Tibial artery (tissue), 4 donors: Measurements from ENCODE around the gene CC2D2A.

Source experiments
- DNase-seq, 2 donors: peaks; one replicate each; pipeline ENCODE4 v3.0.0-alpha.2; 2019
- H3K27ac ChIP-seq, 2 donors: fragments of 200-600 bp; sonication (generic) in 1 of 2; 1 replicate in 1 of 2; 2 replicates in 1 of 2; pipeline ENCODE4 v1.5.1; 2018 to 2019; ENCODE audit warnings: mild to moderate bottlenecking in 1 of 2
- H3K27me3 ChIP-seq, 2 donors: fragments of 200-600 bp; sonication (generic) in 1 of 2; one replicate each; pipeline versions ENCODE4 v1.5.1 to v1.6.0; 2016 to 2019
- H3K36me3 ChIP-seq, 3 donors: fragments of 200-600 bp; sonication (generic) in 2 of 3; one replicate each; pipeline ENCODE4 v1.5.1; 2016 to 2019; ENCODE audit warnings: mild to moderate bottlenecking in 2 of 3
- H3K4me1 ChIP-seq, 4 donors: fragments of 200-600 bp; sonication (generic) in 2 of 4; 1 replicate in 3 of 4; 2 replicates in 1 of 4; pipeline ENCODE4 v1.5.1; 2016 to 2019
- H3K4me3 ChIP-seq, 2 donors: fragments of 200-600 bp; sonication (generic) in 1 of 2; 1 replicate in 1 of 2; 2 replicates in 1 of 2; pipeline ENCODE4 v1.5.1; 2018 to 2019; ENCODE audit warnings: mild to moderate bottlenecking in 2 of 2
- H3K9me3 ChIP-seq, 3 donors: fragments of 200-600 bp; sonication (generic) in 1 of 3; one replicate each; pipeline ENCODE4 v1.5.1; 2016 to 2019
- intact Hi-C: fragments of 100-400 bp; cut with DNase I; formaldehyde crosslinking; loops from one replicate; pipeline ENCODE4 v1.15.0; 2023; ENCODE audit warnings: low total_unique reads
- TF ChIP-seq, protein P1 (sequence below), 2 experiments: fragments of 200-600 bp in 1 of 2; fragments of 450-650 bp in 1 of 2; IDR thresholded peaks; one replicate each; pipeline ENCODE4 v1.5.1; 2017 to 2019; ENCODE audit warnings: antibody characterized with exemption in 2 of 2, mild to moderate bottlenecking in 1 of 2, moderate library complexity in 1 of 2

Gene CC2D2A

DNA sequence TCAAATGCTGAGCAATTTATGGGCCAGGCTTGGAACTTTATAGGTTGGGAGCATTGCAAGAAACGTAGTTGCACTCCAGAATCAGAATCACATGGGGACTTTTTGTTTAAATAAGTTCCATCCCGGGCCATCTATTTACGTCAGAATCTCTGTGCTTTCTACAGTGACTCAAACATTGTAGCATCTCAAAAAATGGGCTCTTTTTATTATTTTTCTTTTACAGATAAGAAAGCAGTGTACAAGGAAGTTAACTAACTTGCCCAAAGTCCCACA is 10.2 kb downstream of the CC2D2A start:
- peak overlapping the region; percentile 55 to 56 for H3K4me3 ChIP-seq

DNA sequence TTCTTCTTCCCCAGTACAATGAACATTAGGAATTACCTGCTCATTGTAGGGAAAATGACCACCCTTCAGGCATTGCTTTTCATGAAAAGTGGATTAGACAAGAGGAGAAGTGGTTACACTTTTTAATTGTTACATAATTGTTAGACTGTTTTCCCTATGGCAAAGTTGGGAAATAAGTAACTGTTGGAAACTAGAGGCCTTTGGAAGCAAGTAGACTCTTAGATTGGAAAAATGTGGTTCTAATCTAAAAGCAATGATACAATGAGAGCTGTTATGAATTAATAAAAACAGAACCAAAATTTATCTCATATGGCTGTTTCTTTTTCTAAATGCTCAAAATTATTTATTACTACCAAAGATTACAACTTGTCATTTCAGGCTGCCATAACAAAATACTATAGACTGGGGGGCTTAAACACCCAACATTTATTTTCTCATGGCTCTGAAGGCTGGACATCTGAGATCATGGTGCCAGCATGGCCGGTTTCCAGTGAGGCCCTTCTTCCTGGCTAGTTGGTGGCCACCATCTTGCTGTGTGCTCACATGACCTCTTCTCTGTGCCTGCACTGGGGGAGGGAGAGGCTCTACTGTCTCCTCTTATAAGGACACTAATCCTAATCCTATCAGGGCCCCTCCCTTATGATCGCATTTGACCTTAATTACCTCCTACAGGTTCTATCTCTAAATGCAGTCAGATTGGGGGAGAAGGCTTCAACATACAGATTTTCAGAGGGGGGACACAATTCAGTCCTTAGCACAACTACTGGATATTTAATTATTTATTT is 12.5 kb downstream of the CC2D2A start:
- TF ChIP-seq, protein P1, sequence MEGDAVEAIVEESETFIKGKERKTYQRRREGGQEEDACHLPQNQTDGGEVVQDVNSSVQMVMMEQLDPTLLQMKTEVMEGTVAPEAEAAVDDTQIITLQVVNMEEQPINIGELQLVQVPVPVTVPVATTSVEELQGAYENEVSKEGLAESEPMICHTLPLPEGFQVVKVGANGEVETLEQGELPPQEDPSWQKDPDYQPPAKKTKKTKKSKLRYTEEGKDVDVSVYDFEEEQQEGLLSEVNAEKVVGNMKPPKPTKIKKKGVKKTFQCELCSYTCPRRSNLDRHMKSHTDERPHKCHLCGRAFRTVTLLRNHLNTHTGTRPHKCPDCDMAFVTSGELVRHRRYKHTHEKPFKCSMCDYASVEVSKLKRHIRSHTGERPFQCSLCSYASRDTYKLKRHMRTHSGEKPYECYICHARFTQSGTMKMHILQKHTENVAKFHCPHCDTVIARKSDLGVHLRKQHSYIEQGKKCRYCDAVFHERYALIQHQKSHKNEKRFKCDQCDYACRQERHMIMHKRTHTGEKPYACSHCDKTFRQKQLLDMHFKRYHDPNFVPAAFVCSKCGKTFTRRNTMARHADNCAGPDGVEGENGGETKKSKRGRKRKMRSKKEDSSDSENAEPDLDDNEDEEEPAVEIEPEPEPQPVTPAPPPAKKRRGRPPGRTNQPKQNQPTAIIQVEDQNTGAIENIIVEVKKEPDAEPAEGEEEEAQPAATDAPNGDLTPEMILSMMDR (IDR thresholded peaks at IDR 0.05): no peak
- H3K9me3 ChIP-seq: peaks cover 0 to 18% (median 0%) of the 10 kb centered on the region in 3 donors
- peaks cover 19 to 23% (median 20%) of the 10 kb centered on the region in 3 donors for H3K36me3 ChIP-seq
- no peaks in the 10 kb centered on the region for H3K27me3 ChIP-seq
- no peak overlapping the region for H3K27ac ChIP-seq
- no peak for DNase-seq
- intact Hi-C loops: no loop called here
- no peak overlapping the region for H3K4me3 ChIP-seq
- H3K4me1 ChIP-seq: peaks cover 0 to 25% (median 15%) of the 10 kb centered on the region in 4 donors

More for the DNA sequence above, 10.2 kb downstream of the CC2D2A start:
- DNase-seq: no peak
- intact Hi-C loops: loop anchor here (2.0 to 5.0 kb wide), 2 partner anchors 175 to 477 kb away; partner anchors contain the start of gene FBXL5
- Histone ChIP-seq H3K9me3 (no peaks in the 10 kb centered on the region), H3K36me3 (peaks cover 15 to 23% (median 18%) of the 10 kb centered on the region in 3 donors), H3K4me1 (peaks cover 0 to 25% (median 15%) of the 10 kb centered on the region in 4 donors), H3K27ac (peak overlapping the region; percentile 75 to 79), H3K27me3 (no peaks in the 10 kb centered on the region)
- TF ChIP-seq, protein P1 (IDR thresholded peaks at IDR 0.05): no peak

DNA sequence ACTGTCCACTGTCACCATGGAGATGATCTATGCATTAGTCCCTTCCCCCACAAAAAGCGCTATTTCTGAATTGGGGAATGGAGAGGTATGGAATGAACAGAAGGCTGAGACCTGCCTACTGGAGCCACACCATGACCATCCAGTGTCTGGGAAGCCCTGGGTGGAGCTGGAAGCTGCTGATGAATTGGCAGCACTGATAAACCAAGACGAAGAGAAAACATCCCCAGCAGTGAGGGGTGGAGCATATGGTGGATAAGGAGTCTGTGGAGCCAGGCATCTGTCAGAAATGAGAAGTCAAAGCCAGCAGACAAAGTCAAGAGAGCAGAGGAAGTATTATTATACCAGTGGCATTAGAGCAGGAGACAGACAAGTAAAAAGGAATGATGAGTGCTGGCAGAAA is 13.2 kb downstream of the CC2D2A start:
- TF ChIP-seq, protein P1 (IDR thresholded peaks at IDR 0.05): no peak
- intact Hi-C loops: no loop called here
- no peaks in the 10 kb centered on the region for H3K27me3 ChIP-seq
- H3K4me1 ChIP-seq: peaks cover 0 to 25% (median 15%) of the 10 kb centered on the region in 4 donors
- DNase-seq: no peak
- H3K9me3 ChIP-seq: peaks cover 0 to 23% (median 0%) of the 10 kb centered on the region in 3 donors
- H3K36me3 ChIP-seq: peaks cover 20 to 25% (median 23%) of the 10 kb centered on the region in 3 donors
- no peak overlapping the region for H3K4me3 ChIP-seq
- H3K27ac ChIP-seq: no peak overlapping the region

DNA sequence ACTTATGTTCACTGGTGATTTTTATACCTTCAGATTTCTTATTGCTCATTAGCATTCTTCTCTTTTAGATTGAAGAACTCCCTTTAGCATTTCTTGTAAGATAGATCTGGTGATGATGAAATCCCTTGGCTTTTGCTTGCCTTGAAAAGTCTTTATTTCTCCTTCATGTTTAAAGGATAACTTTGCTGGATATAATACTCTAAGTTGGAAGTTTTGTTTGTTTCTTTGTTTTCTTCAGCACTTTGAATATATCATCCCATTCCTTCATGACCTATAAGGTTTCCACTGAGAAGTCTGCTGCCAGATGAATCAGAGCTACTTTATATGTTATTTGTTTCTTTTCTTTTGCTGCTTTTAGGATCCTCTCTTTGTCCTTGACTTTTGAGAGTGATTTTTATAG is 18.5 kb downstream of the CC2D2A start:
- TF ChIP-seq, protein P1 (IDR thresholded peaks at IDR 0.05): no peak
- no peak overlapping the region for H3K27ac ChIP-seq

DNA sequence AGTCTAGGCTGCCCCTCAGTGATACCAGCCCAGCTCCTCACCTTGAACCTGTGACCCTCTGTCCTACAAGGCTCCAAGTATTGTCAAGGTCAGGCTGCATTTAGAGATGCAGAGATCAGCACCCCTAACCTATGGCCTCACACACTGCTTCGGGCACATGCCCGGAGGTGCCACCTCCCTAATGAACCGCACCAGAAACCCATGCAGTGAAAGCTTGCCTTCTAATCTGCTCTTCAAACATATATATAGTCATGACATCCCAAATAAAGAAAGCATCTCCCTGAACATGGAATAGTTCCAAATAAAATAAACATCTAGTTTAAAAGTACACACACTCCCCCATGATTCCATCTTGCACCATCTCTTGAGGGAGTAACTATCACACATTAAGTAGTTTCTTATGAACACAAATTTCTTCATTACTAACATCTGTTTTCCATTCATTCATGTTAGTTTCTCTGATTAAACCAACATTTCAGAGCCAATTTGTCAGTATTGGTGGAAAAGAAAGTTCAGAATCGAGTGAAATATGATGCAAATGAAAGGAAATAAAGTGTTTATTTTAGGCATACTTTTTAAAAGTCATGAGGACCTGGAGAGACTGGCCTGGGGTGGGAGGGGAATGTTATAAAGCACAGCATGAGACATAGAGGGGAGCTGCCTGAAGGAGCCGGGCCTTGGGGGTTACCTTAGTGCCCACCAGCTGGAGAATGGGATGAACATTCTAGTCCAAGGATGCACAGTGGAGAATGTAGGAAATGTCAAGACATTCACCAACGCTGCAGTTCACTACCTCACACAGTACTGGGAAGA is 19.2 kb downstream of the CC2D2A start:
- H3K4me1 ChIP-seq: peaks cover 0 to 7% (median 2%) of the 10 kb centered on the region in 4 donors
- intact Hi-C loops: no loop called here
- peaks cover 18 to 31% (median 24%) of the 10 kb centered on the region in 3 donors for H3K36me3 ChIP-seq

More for the DNA sequence above, 18.5 kb downstream of the CC2D2A start:
- peaks cover 18 to 31% (median 25%) of the 10 kb centered on the region in 3 donors for H3K36me3 ChIP-seq
- H3K9me3 ChIP-seq: peaks cover 0 to 32% (median 0%) of the 10 kb centered on the region in 3 donors
- no peak for DNase-seq
- intact Hi-C loops: no loop called here
- no peak overlapping the region for H3K4me3 ChIP-seq
- no peaks in the 10 kb centered on the region for H3K27me3 ChIP-seq
- peaks cover 0 to 8% (median 0%) of the 10 kb centered on the region in 4 donors for H3K4me1 ChIP-seq

More for the DNA sequence above, 19.2 kb downstream of the CC2D2A start:
- Histone ChIP-seq H3K9me3 (peaks cover 0 to 32% (median 0%) of the 10 kb centered on the region in 3 donors), H3K4me3 (no peak overlapping the region), H3K27me3 (no peaks in the 10 kb centered on the region), H3K27ac (peak overlapping the region in 1 of 2 donors; percentile 2)
- no peak for DNase-seq
- TF ChIP-seq, protein P1 (IDR thresholded peaks at IDR 0.05): no peak
